Cortex of kidney (tissue), 1 donor: ENCODE results near the gene COLEC11.
A peak's percentile ranks its signal among the peaks of the same experiment; 100 is the strongest.
"Not testable (repeated sequence)": the region's sequence is repeated elsewhere in the genome, so short reads cannot be mapped to it uniquely, and the experiment has no call there.

Experiments
- DNase-seq: peaks from one replicate; lab custom pipeline; 2025; lab: John Stamatoyannopoulos, UW

Gene COLEC11

GRCh38 chr2:3594493-3595281, at the start of gene COLEC11:
Gene COLEC11 (plus strand): TSS chr2:3595112. CDS start chr2:3604341, 9,229 bp downstream.
- DNase-seq, result no peak

- DNase-seq, result no peak
Measured at GRCh38 chr2:3545788-3546478, 49.0 kb upstream of the COLEC11 start.

GRCh38 chr2:3547915-3548314, 47.0 kb upstream of the COLEC11 start:
- no peak for DNase-seq

GRCh38 chr2:3553946-3554345, 41.0 kb upstream of the COLEC11 start:
- no peak for DNase-seq

- no peak for DNase-seq
Measured at GRCh38 chr2:3557639-3558204, 37.2 kb upstream of the COLEC11 start.

GRCh38 chr2:3558205-3559014, 36.5 kb upstream of the COLEC11 start, which contains the start of gene RNASEH1:
Gene RNASEH1 (minus strand): TSS chr2:3558333. CDS start chr2:3558260, 73 bp downstream.
- DNase-seq, result peak; percentile 42

GRCh38 chr2:3563521-3563976, 31.4 kb upstream of the COLEC11 start:
- no peak for DNase-seq

GRCh38 chr2:3565117-3565516, 29.8 kb upstream of the COLEC11 start:
- no peak for DNase-seq

- no peak for DNase-seq
Measured at GRCh38 chr2:3566806-3567205, 28.1 kb upstream of the COLEC11 start.

GRCh38 chr2:3569656-3570055, 25.3 kb upstream of the COLEC11 start:
- DNase-seq, result not testable (repeated sequence)

- DNase-seq, result no peak
Measured at GRCh38 chr2:3571284-3571683, 23.6 kb upstream of the COLEC11 start.

- DNase-seq, result no peak
Measured at GRCh38 chr2:3572620-3573019, 22.3 kb upstream of the COLEC11 start.

GRCh38 chr2:3574155-3574554, 20.8 kb upstream of the COLEC11 start:
- DNase-seq, result no peak

GRCh38 chr2:3575534-3576262, 19.2 kb upstream of the COLEC11 start:
- DNase-seq, result no peak

- not testable (repeated sequence) for DNase-seq
Measured at GRCh38 chr2:3576263-3576630, 18.7 kb upstream of the COLEC11 start.

GRCh38 chr2:3578987-3579386, 15.9 kb upstream of the COLEC11 start:
- no peak for DNase-seq

GRCh38 chr2:3580449-3580848, 14.5 kb upstream of the COLEC11 start:
- DNase-seq, result no peak

- no peak for DNase-seq
Measured at GRCh38 chr2:3581367-3582262, 13.3 kb upstream of the COLEC11 start.

GRCh38 chr2:3584076-3584475, 10.8 kb upstream of the COLEC11 start:
- DNase-seq, result no peak

GRCh38 chr2:3584608-3585260, 10.2 kb upstream of the COLEC11 start:
- no peak for DNase-seq
